ENCODE measurements around the gene BHLHE40. TPM values are rescaled to one million over a fixed set of nuclear protein-coding genes. Genes with fewer than 3 reads are reported as not detected.

The BHLHE40 gene
- total RNA-seq, 1 donor from 2014 or later, result 15.2 TPM

- Mint-ChIP-seq H3K4me3 (ENCODE audit: unreplicated experiment) (peak overlapping the region; percentile 94), H3K27me3 (ENCODE audit: unreplicated experiment) (peaks cover 13% of the 10 kb centered on the region), H3K9me3 (ENCODE audit: unreplicated experiment) (no peaks in the 10 kb centered on the region), H3K4me1 (ENCODE audit: unreplicated experiment) (peaks cover 45% of the 10 kb centered on the region), H3K36me3 (ENCODE audit: low read depth, unreplicated experiment) (peaks cover 21% of the 10 kb centered on the region), H3K27ac (ENCODE audit: unreplicated experiment) (peak overlapping the region; percentile 86)
- TF ChIP-seq CTCF (IDR thresholded peaks at IDR 0.05; ENCODE audit: unreplicated experiment), result peak; percentile 96
- peak; percentile 94 for DNase-seq (ENCODE audit: low spot score)
Measured at GRCh38 chr3:4980229-4981203, 1.3 kb downstream of the BHLHE40 start.

- H3K36me3 Mint-ChIP-seq (ENCODE audit: low read depth, unreplicated experiment), result peaks cover 21% of the 10 kb centered on the region
- peaks cover 52% of the 10 kb centered on the region for H3K4me1 Mint-ChIP-seq (ENCODE audit: unreplicated experiment)
- H3K4me3 Mint-ChIP-seq (ENCODE audit: unreplicated experiment), result peak overlapping the region; percentile 76
- H3K27ac Mint-ChIP-seq (ENCODE audit: unreplicated experiment), result peak overlapping the region; percentile 76
- DNase-seq (ENCODE audit: low spot score), result no peak
- TF ChIP-seq CTCF (IDR thresholded peaks at IDR 0.05; ENCODE audit: unreplicated experiment), result no peak
- H3K9me3 Mint-ChIP-seq (ENCODE audit: unreplicated experiment), result no peaks in the 10 kb centered on the region
- peaks cover 13% of the 10 kb centered on the region for H3K27me3 Mint-ChIP-seq (ENCODE audit: unreplicated experiment)
Measured at GRCh38 chr3:4981294-4981664, 2.0 kb downstream of the BHLHE40 start.

- Mint-ChIP-seq H3K27ac (ENCODE audit: unreplicated experiment) (peak overlapping the region; percentile 76), H3K4me3 (ENCODE audit: unreplicated experiment) (peak overlapping the region; percentile 37), H3K9me3 (ENCODE audit: unreplicated experiment) (no peaks in the 10 kb centered on the region), H3K36me3 (ENCODE audit: low read depth, unreplicated experiment) (peaks cover 17% of the 10 kb centered on the region), H3K4me1 (ENCODE audit: unreplicated experiment) (peaks cover 50% of the 10 kb centered on the region), H3K27me3 (ENCODE audit: unreplicated experiment) (peaks cover 8% of the 10 kb centered on the region)
- peak; percentile 33 for DNase-seq (ENCODE audit: low spot score)
- TF ChIP-seq CTCF (IDR thresholded peaks at IDR 0.05; ENCODE audit: unreplicated experiment), result peak; percentile 53
Measured at GRCh38 chr3:4981665-4982494, 2.6 kb downstream of the BHLHE40 start.

GRCh38 chr3:4982773-4983738 lies 3.8 kb downstream of the BHLHE40 start:
- no peak overlapping the region for H3K27ac Mint-ChIP-seq (ENCODE audit: unreplicated experiment)

More at GRCh38 chr3:4982773-4983738, 3.8 kb downstream of the BHLHE40 start:
- peaks cover 44% of the 10 kb centered on the region for H3K4me1 Mint-ChIP-seq (ENCODE audit: unreplicated experiment)
- no peaks in the 10 kb centered on the region for H3K9me3 Mint-ChIP-seq (ENCODE audit: unreplicated experiment)
- TF ChIP-seq CTCF (IDR thresholded peaks at IDR 0.05; ENCODE audit: unreplicated experiment), result no peak
- H3K4me3 Mint-ChIP-seq (ENCODE audit: unreplicated experiment), result peak overlapping the region; percentile 74
- peaks cover 2% of the 10 kb centered on the region for H3K27me3 Mint-ChIP-seq (ENCODE audit: unreplicated experiment)
- H3K36me3 Mint-ChIP-seq (ENCODE audit: low read depth, unreplicated experiment), result peaks cover 15% of the 10 kb centered on the region
- DNase-seq (ENCODE audit: low spot score), result no peak
